Osteocyte (in vitro differentiated cells): Measurements from ENCODE around the gene GLI1. TPM values are rescaled to one million over a fixed set of nuclear protein-coding genes. Genes with fewer than 3 reads are reported as not detected.
"Not testable (repeated sequence)": the region's sequence is repeated elsewhere in the genome, so short reads cannot be mapped to it uniquely, and the experiment has no call there.

Experiments used
- DNase-seq: peaks from one replicate; pipeline ENCODE4 v3.0.0; 2021; ENCODE audit warnings: mixed read lengths; ENCODE audit not compliant: unreplicated experiment; ENCODE audit errors: extremely low spot score
- H3K27ac Mint-ChIP-seq: one replicate; pipeline ENCODE4 v1.8.0; 2021; ENCODE audit warnings: mild to moderate bottlenecking, mixed read lengths; ENCODE audit not compliant: unreplicated experiment
- H3K27me3 Mint-ChIP-seq: one replicate; pipeline ENCODE4 v1.8.0; 2021; ENCODE audit warnings: mixed read lengths; ENCODE audit not compliant: unreplicated experiment
- H3K36me3 Mint-ChIP-seq: one replicate; pipeline ENCODE4 v1.8.0; 2021; ENCODE audit warnings: mixed read lengths; ENCODE audit not compliant: unreplicated experiment
- H3K4me1 Mint-ChIP-seq: one replicate; pipeline ENCODE4 v1.8.0; 2021; ENCODE audit warnings: mixed read lengths; ENCODE audit not compliant: unreplicated experiment
- H3K4me3 Mint-ChIP-seq: one replicate; pipeline ENCODE4 v1.8.0; 2021; ENCODE audit warnings: mild to moderate bottlenecking, moderate library complexity, mixed read lengths; ENCODE audit not compliant: unreplicated experiment
- H3K9me3 Mint-ChIP-seq: one replicate; pipeline ENCODE4 v1.8.0; 2021; ENCODE audit warnings: mixed read lengths; ENCODE audit not compliant: unreplicated experiment
- total RNA-seq: library from RNA; stranded (reverse); gene quantifications from 2 replicates; pipeline ENCODE4 v1.2.1, GENCODE V29; 2021
- TF ChIP-seq, protein P1 (sequence below): fragments of 200-600 bp; sonication (generic); IDR thresholded peaks from 2 replicates; pipeline ENCODE4 v1.5.0; 2021; ENCODE audit warnings: antibody characterized with exemption, mild to moderate bottlenecking, moderate library complexity

The GLI1 gene
- total RNA-seq, 1 donor from 2014 or later, result 7.7 TPM

DNA sequence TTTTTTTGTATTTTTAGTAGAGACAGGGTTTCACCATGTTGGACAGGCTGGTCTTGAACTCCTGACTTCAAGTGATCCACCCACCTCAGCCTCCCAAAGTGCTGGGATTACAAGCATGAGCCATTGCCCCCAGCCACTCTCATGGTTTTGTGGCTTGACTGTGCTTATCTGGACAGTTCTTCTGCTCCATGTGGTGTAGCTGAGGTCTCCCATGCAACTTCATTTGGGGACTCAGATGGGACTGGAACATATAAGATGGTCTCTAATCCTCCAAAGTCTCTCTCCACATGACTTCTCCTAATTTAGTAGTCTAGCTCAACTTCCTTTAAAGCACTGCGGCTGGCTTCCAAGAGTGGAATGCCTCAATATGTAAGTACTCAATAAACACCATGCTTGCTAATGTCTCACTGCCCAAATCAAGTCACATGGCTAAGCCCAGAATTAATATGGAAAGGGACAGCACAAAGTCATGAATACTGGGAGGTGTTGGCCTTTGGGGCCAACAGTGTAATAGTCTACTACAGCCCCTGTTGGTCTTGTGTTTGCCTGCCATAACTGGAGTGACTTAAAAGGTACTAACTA, 17.6 kb upstream of the GLI1 start:
- no peaks in the 10 kb centered on the region for H3K27me3 Mint-ChIP-seq
- no peak for DNase-seq
- no peak overlapping the region for H3K4me3 Mint-ChIP-seq
- TF ChIP-seq, protein P1, sequence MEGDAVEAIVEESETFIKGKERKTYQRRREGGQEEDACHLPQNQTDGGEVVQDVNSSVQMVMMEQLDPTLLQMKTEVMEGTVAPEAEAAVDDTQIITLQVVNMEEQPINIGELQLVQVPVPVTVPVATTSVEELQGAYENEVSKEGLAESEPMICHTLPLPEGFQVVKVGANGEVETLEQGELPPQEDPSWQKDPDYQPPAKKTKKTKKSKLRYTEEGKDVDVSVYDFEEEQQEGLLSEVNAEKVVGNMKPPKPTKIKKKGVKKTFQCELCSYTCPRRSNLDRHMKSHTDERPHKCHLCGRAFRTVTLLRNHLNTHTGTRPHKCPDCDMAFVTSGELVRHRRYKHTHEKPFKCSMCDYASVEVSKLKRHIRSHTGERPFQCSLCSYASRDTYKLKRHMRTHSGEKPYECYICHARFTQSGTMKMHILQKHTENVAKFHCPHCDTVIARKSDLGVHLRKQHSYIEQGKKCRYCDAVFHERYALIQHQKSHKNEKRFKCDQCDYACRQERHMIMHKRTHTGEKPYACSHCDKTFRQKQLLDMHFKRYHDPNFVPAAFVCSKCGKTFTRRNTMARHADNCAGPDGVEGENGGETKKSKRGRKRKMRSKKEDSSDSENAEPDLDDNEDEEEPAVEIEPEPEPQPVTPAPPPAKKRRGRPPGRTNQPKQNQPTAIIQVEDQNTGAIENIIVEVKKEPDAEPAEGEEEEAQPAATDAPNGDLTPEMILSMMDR, result no peak
- no peak overlapping the region for H3K27ac Mint-ChIP-seq
- peaks cover 8% of the 10 kb centered on the region for H3K4me1 Mint-ChIP-seq
- H3K36me3 Mint-ChIP-seq, result no peaks in the 10 kb centered on the region
- H3K9me3 Mint-ChIP-seq, result no peaks in the 10 kb centered on the region

DNA sequence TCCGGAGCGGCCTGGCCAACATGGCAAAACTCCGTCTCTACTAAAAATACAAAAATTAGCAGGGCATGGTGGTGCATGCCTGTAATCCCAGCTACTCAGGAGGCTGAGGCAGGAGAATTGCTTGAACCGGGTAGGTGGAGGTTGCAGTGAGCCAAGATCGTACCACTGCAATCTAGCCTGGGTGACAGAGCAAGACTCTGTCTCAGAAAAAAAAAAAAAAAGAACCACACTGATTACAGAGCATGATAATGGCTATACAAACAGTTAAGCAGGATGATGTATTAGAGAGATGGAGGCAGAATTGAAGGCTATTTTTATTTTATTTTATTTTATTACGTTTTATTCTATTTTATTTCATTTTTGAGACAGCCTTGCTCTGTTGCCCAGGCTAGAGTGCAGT, 15.2 kb upstream of the GLI1 start:
- H3K4me3 Mint-ChIP-seq, H3K9me3 Mint-ChIP-seq, H3K36me3 Mint-ChIP-seq: not testable (repeated sequence)

DNA sequence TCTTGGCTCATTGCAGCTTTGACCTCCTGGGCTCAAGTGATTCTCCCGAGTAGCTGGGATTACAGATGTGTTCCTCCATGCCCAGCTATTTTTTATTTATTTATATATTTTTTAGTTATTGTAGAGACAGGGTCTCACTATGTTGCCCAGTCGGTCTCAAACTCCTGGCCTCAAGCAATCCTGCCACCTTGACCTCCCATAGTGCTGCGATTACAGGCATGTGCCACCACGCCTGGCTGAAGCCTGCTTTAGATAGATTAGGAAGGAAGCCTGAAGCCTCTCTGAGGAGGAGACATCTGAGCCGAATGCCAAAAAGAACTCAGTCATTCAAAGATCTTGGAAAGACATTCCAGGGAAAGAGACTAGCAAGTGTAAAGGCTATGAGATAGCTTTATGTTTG, 14.8 kb upstream of the GLI1 start:
- no peak for DNase-seq
- TF ChIP-seq, protein P1, result no peak
- Mint-ChIP-seq H3K9me3 (no peaks in the 10 kb centered on the region), H3K27ac (no peak overlapping the region), H3K4me1 (peaks cover 3% of the 10 kb centered on the region), H3K27me3 (no peaks in the 10 kb centered on the region), H3K4me3 (no peak overlapping the region), H3K36me3 (no peaks in the 10 kb centered on the region)

More for the DNA sequence above, 15.2 kb upstream of the GLI1 start:
- not testable (repeated sequence) for DNase-seq, H3K27ac Mint-ChIP-seq, H3K4me1 Mint-ChIP-seq, H3K27me3 Mint-ChIP-seq

DNA sequence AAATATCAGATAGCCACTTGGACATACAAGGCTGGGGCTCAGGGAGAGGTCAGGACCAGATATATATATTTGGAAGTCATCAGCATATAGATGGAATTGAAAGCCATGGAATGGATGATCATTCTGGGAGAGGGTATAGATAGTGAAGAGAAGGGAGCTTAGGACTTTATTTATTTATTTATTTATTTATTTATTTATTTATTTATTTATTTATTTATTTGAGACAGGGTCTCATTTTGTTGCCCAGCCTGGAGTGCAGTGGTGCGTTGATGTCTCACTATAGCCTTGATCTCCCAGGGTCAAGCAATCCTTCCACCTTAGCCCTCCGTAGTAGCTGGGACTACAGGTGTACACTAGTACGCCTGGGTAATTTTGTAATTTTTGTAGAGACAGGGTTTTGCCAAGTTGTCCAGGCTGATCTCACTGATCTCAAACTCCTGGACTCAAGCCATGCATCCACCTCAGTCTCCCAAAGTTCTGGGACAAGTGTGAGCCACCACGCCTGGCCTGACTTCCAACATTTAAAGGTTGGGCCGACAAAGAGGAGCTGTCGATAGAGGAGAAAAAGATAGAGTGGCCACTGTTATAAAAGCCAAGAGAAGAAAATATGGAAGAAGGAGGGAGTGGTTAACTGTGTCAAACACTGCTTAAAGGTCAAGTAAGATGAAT, 13.2 kb upstream of the GLI1 start:
- TF ChIP-seq, protein P1, result no peak
- Mint-ChIP-seq H3K36me3 (no peaks in the 10 kb centered on the region), H3K27ac (no peak overlapping the region), H3K9me3 (no peaks in the 10 kb centered on the region), H3K4me1 (no peaks in the 10 kb centered on the region), H3K27me3 (no peaks in the 10 kb centered on the region), H3K4me3 (no peak overlapping the region)
- DNase-seq, result no peak

DNA sequence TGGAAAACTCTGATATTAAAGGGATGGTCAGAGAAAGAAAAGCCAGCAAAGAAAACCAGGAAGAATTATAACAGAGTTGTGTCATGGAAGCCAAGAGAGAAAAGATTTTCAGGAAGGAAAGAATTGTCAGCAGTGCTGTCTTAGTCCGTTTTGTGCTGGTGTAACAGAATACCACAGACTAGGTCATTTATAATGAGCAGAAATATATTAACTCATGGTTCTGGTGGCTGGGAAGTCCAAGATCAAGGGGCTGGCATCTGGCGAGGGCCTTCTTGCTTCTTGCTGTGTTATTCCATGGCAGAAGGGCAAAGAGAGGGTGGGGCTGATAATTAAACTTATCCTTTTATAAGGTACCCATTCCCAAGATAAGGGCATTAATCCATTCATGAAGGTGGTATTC, 10.9 kb upstream of the GLI1 start:
- no peaks in the 10 kb centered on the region for H3K36me3 Mint-ChIP-seq
- TF ChIP-seq, protein P1, result no peak
- H3K9me3 Mint-ChIP-seq, result no peaks in the 10 kb centered on the region
- H3K4me3 Mint-ChIP-seq, result no peak overlapping the region
- H3K27ac Mint-ChIP-seq, result no peak overlapping the region
- no peaks in the 10 kb centered on the region for H3K27me3 Mint-ChIP-seq
- peaks cover 9% of the 10 kb centered on the region for H3K4me1 Mint-ChIP-seq
- DNase-seq, result no peak
